ACHN (cell line): ENCODE measurements around the gene LAMTOR4.
"Not testable (repeated sequence)": the region's sequence is repeated elsewhere in the genome, so short reads cannot be mapped to it uniquely, and the experiment has no call there.

Source experiments
- DNase-seq: peaks from one replicate; pipeline ENCODE4 v3.0.0-alpha.2; 2015
- in situ Hi-C: cut with HindIII; loops from 2 replicates; pipeline ENCODE4 v1.10.0; 2017; ENCODE audit warnings: low sequenced_read_pairs, low pct_ligation_motif_present, low pct_unique_long_range_greater_than_20kb

LAMTOR4 gene

GRCh38 chr7:100119970-100120732 lies 28.6 kb upstream of the LAMTOR4 start:
- DNase-seq: peak; percentile 70
- in situ Hi-C loops: no loop called here

GRCh38 chr7:100120733-100121036 lies 28.0 kb upstream of the LAMTOR4 start:
- no peak for DNase-seq
- in situ Hi-C loops: no loop called here

- in situ Hi-C loops: no loop called here
- DNase-seq: no peak
These were observed 26.7 kb upstream of the LAMTOR4 start for GRCh38 chr7:100122067-100122466.

GRCh38 chr7:100122568-100122967 lies 26.1 kb upstream of the LAMTOR4 start:
- DNase-seq: no peak
- in situ Hi-C loops: no loop called here

DNA sequence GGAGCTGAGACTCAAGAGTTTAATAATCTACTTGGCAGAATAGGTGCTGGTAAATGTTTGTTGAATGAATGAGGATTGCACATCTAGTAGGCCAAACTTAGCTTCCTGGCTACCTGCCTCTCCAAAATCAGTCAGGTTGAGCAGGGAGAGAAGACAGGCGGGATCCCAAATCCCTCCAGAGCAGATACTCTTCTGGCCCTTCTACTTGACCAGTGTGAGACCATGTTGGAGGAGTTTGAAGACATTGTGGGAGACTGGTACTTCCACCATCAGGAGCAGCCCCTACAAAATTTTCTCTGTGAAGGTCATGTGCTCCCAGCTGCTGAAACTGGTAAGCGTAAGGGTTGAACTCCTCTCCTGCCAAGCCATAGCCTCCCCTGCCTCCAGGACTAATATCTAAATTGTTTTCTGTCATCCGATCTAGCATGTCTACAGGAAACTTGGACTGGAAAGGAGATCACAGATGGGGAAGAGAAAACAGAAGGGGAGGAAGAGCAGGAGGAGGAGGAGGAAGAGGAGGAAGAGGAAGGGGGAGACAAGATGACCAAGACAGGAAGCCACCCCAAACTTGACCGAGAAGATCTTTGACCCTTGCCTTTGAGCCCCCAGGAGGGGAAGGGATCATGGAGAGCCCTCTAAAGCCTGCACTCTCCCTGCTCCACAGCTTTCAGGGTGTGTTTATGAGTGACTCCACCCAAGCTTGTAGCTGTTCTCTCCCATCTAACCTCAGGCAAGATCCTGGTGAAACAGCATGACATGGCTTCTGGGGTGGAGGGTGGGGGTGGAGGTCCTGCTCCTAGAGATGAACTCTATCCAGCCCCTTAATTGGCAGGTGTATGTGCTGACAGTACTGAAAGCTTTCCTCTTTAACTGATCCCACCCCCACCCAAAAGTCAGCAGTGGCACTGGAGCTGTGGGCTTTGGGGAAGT lies 24.2 kb upstream of the LAMTOR4 start:
- in situ Hi-C loops: no loop called here
- no peak for DNase-seq

- in situ Hi-C loops: no loop called here
- no peak for DNase-seq
These were observed 22.3 kb upstream of the LAMTOR4 start for GRCh38 chr7:100126239-100126930.

GRCh38 chr7:100126931-100127865 lies 21.5 kb upstream of the LAMTOR4 start, which contains the start of gene MBLAC1:
Gene MBLAC1 (plus strand): TSS chr7:100126967. CDS start chr7:100127396, 429 bp downstream.
- DNase-seq: peak; percentile 95
- in situ Hi-C loops: no loop called here

GRCh38 chr7:100127866-100128636 lies 20.7 kb upstream of the LAMTOR4 start:
- DNase-seq: peak; percentile 45
- in situ Hi-C loops: no loop called here

DNA sequence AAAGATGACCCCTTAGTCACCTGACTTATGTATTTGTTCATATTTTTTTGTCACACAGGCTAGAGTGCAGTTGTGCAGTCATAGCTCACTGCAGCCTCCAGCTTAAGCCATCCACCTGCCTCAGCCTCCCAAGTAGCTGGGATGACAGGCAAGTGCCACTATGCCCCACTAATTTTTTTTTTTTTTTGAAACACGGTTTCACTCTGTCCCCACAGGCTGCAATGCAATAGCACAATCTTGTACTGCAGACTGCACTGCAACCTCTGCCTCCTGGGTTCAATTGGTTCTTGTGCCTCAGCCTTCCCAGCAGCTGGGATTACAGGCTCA lies 20.1 kb upstream of the LAMTOR4 start:
- in situ Hi-C loops: no loop called here
- DNase-seq: no peak

DNA sequence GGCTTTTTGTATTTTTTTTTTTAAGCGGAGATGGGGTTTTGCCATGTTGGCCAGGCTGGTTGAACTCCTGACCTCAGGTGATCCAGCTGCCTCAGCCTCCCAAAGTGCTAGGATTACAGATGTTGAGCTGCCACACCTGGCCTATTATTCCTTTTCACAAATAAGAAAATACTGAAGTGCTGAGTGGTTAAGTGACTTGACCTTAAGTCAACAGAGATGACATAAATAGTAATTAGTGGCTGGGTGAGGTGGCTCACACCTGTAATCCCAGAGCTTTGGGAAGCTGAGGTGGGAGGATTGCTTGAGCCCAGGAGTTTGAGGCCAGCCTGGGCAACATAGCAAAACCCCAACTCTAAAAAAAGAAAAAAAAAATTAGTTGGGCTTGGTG lies 18.5 kb upstream of the LAMTOR4 start:
- DNase-seq, in situ Hi-C loops: not testable (repeated sequence)

- DNase-seq: peak; percentile 76
- in situ Hi-C loops: no loop called here
These were observed 17.9 kb upstream of the LAMTOR4 start for GRCh38 chr7:100130608-100131453.

DNA sequence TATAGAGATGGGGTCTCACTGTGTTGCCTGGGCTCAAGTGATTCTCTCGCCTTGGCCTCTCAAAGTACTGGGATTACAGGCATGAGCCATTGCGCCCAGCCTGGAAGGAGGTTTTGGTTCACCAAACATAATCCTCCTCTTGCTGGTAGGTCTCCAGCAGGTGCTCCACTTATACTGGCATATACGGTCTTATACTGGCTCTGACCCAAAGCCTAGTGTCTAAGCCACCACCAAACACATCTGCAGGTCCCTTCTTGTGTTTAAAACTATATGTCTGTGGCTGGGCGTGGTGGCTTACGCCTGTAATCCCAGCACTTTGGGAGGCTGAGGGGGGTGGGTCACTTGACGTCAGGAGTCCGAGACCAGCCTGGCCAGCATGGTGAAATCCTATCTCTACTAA lies 16.6 kb upstream of the LAMTOR4 start:
- no peak for DNase-seq
- in situ Hi-C loops: no loop called here

GRCh38 chr7:100132697-100133151 lies 16.0 kb upstream of the LAMTOR4 start:
- peak; percentile 80 for DNase-seq
- in situ Hi-C loops: no loop called here

- DNase-seq: no peak
- in situ Hi-C loops: no loop called here
These were observed 10.6 kb upstream of the LAMTOR4 start for GRCh38 chr7:100137851-100138760.

- no peak for DNase-seq
- in situ Hi-C loops: no loop called here
These were observed 7.2 kb upstream of the LAMTOR4 start for GRCh38 chr7:100141555-100141949.

DNA sequence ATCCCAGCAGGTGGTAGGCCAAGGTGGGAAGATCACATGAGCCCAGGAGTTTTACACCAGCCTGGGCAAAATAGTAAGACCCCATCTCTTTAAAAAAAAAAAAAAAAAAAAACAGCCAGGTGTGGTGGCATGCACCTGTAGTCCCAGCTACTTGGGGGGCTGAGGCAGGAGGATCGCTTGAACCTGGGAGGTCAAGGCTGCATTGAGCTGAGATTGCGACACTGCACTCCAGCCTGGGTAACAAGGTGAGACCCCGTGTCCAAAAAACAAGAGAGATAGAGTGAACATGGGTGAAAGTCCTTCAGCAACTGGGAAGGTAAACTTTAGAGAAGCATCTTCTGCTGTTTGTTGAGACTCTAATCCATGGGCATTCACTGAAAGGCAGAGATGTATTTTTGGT lies 6.3 kb upstream of the LAMTOR4 start:
- DNase-seq: no peak
- in situ Hi-C loops: no loop called here
